Activated CD4-positive, alpha-beta T cell treated with anti-CD3 and anti-CD28 coated beads for 48 hours (primary cell): ENCODE data around the gene FAM135A.
"Not testable (repeated sequence)": the region's sequence is repeated elsewhere in the genome, so short reads cannot be mapped to it uniquely, and the experiment has no call there.

ENCODE experiments used
- DNase-seq: peaks from one replicate; pipeline ENCODE4 v3.0.0-alpha.2; 2020

FAM135A gene

GRCh38 chr6:70396796-70397729 lies 16.2 kb upstream of the FAM135A start:
- DNase-seq = no peak

DNA sequence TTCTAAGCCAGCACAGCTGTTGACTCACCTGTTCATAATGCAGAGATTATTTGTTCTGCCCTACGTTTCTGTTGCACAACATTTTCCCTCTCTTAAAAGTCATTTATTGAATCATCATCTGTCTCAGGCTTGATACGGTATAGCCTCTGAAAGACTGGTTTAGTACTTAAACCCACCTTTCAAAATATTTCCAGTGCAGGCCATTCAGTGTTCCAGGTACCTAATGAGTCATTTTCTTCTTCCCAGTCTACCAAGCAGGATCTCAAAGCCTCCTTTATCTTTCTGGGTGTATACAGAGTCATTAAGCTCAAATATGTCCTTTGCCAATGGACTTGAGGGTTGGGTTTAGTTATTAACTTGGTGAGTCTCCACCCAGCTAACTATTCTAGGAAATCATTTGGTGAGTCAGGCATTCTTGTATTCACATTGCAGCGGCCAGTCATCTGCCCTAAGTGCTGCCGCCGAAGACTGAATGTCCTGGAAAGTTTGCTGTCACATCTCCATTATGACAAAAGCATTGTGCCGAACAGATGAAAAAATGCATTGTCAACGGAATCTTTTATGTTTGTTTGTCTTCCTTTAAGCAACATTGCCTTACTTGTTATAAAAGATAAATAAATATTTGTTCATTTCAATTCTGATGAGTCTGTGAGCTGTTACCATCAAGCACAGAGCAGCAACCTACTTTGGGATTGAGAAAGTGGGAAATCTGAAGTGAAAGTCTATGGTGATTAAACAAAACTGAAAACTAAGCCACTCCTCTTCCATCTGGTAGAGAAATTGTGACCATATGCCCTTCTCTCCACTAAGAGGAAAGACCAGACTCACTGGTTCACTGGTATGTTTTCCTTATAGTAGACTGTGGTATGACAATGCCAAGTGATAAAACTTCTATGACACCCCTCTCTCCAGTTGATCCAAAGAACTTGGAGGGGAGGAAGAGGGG lies 14.3 kb upstream of the FAM135A start:
- DNase-seq = no peak

GRCh38 chr6:70404658-70405057 lies 8.7 kb upstream of the FAM135A start:
- DNase-seq = no peak

DNA sequence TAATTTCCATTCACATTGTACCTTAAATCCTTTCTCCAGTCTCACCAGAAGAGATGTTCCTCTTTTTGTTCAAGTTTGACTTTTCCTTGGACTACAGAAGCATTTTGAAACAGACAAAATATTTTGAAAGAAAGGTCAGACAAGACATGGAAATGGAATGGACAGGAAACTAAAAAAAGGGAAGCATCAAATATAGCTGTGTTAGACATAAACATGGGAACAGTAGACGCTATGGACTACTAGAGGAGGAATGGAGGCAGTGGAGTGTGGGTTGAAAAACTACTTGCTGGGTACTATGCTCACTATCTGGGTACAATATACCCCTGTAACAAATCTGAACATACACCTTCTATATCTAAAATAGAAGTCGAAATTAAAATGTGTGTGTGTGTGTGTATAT lies 4.1 kb upstream of the FAM135A start:
- DNase-seq = no peak

DNA sequence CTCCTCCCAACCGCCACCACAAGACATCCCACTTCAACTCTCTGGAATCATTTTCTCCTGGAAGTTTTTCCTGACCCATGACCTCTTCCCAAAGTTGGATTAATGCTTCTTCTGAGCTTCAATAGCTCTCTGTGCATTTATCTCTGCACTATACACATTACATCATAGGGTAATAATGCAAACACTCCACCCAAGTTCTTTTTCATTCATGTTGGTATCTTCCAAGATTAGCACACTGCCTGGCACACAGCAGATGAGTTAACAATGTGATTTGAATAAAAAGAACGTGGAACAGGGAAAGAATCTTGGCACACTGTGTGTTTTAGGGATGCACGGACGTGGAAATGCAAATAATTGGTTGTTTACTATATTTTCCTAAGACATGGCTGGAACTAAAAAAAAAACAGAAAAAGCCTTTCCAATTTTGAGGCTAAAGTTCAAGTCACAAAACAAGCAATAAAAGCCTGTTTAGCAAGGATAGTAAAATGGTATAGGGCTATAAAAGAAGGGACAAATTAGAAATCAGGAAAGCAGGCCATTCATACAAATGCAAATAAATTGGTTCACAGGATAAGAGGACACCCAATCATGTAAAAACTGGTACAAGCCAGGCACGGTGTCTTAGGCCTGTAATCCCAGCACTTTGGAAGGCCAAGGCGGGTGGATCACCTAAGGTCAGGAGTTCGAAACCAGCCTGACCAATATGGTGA lies 1.6 kb upstream of the FAM135A start:
- DNase-seq = no peak

- DNase-seq = no peak
Observed at GRCh38 chr6:70412252-70413113, 825 bp upstream of the FAM135A start.

GRCh38 chr6:70413992-70414494 lies 735 bp downstream of the FAM135A start:
- DNase-seq = no peak

DNA sequence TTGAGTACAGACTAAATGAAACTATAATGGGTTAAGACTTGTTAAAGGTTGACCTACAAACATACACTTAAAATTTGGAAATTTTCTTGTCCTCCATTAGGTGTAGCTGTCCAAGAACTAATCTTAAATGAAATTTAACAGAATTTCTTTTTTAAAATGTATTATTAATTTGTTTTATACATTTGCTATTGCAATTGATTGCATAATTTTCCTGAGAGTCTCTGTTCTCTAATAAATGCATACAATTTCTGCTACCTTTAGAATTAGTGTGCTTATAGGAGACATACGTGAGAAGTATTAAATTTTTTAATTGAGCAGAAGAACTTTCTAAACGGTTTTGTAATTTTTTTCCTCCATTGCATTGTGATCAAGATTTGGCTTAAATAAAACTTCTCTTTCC lies 1.5 kb downstream of the FAM135A start:
- no peak for DNase-seq

- DNase-seq = no peak
Observed at GRCh38 chr6:70415247-70415646, 1.9 kb downstream of the FAM135A start.

- DNase-seq = no peak
Observed at GRCh38 chr6:70415660-70416059, 2.4 kb downstream of the FAM135A start.

DNA sequence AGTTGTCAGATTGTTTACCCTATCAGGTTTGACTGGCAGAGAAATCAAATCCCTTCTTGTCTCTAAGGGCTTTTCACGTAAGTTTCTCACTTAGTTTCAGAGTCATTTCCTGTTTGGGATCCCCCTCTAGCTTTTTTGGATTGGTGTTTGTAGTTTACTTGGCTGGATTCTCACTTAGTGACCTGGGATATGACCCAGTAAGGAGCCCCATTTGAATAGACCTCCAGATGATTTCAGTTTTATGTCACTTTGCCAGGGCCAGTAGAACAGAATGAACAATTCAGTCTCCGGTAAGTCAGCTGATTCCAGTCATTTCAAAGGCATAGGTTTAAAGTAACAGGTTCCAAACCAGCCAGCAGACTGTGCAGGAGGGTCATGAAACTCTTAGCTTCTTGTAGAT lies 8.2 kb downstream of the FAM135A start:
- no peak for DNase-seq

- no peak for DNase-seq
Observed at GRCh38 chr6:70423189-70424134, 10.2 kb downstream of the FAM135A start.

DNA sequence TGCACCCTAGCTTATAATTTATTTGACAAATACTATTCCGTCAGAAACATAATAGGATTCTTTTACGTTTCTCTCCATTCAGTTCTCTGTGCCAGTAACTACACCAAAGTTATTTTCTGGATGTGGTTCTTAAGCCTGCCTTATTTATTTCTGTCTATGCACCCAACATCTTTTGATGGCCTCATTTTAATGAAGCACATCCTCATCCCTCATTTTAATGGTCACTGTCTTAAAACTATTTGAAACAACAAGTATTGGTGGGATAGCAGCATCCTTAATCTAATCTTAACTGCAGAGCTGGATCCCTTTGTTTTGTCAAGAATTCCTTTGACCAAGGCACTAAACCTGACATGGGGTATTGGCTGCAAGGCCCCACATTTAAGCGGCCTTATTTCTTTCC lies 11.0 kb downstream of the FAM135A start:
- DNase-seq = no peak

- DNase-seq = no peak
Observed at GRCh38 chr6:70436320-70436719, 23.0 kb downstream of the FAM135A start.

DNA sequence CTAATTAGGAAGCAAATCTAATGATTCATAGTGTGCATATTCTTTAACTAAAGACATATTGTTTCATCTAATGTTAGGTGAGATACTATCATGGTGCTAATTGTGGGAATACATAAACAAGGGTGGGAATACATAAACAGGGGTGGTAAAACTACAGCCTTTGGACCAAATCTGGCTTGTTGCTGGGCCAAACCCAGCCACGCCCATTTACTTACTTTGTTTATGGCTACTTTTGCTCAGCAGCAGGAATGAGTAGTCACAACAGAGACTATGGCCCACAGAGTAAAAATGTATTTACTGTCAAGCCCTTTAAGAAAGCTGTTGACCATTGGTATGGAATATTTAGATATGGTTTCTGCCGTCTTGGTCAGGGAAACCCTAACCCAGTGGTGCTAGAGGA lies 31.7 kb downstream of the FAM135A start:
- no peak for DNase-seq

DNA sequence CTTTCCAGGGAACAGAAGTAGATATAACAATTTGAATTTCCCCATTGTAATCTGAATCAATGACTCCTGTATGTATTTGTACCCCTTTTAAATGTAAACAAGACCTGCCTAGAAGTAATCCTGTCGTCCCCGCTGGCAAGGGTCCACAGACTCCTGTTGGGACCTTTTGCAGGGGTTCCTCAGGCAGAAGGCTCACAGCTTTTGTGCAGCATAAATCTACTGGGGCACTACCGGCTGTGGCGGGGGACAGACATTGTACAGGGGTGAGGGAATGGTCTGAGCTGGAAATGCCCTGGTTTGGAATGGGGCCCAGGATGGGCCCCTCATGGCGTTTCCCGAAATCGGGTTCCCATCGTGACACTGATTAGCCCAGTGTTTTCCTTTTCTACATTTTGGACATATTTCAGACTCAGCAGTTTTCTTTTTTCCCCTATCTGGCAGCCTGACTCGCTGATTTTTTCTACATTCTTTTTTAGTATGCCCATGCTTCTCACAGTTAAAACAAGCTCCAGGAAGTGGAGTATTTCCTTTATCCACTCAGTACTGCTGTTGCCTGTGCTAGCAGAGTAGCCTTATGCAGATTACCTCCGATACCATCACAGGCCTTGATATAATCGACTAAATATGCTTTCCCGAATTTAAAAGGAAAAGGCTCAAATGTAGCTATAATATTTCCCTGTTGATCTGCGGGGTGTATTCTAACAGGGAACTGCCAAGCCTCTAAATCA lies 34.2 kb downstream of the FAM135A start:
- DNase-seq = not testable (repeated sequence)

DNA sequence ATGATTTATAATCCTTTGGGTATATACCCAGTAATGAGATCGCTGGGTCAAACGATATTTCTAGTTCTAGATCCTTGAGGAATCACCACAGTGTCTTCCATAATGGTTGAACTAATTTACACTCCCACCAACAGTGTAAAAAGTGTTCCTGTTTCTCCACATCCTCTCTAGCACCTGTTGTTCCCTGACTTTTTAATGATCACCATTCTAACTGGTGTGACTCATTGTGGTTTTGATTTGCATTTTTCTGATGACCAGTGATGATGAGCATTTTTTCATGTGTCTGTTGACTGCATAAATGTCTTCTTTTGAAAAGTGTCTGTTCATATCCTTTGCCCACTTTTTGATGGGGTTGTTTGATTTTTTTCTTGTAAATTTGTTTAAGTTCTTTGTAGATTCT lies 40.6 kb downstream of the FAM135A start:
- not testable (repeated sequence) for DNase-seq

DNA sequence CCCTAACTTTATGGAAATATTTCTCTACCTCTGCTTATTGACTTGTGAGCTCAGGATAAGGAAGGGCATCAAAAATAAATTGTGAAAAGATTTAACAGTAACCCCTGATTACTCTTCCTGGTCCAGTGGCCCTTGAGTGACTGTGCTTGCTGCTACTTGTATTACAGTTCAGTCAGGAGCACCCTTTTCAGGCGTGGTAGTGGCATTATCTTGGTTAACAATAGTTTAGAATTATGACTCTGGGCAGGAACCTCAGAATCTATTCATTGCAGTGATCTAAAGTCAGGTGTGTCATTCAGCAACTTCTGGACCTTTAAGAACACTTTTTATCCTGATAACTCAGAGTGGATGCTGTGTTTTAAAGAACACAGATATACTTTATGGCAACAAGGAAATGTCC lies 43.4 kb downstream of the FAM135A start:
- no peak for DNase-seq

DNA sequence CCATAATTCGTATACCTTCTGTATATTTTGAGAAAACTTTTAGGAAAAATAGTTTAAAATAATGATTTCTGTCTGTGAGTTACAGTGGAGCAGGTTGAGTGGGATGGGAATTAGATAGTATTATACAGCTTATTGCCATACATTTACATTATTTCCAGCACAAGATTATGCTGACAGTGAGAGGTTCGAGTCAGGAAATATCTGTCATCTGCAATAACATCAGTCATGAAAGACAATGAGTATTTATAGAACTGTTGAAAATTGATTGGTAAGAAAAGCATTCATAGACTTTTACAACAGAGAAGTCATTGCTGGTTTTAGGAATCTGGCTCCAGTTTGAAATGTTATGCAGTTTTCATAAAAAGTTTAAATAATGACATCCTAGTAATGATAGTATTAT lies 45.9 kb downstream of the FAM135A start:
- no peak for DNase-seq

DNA sequence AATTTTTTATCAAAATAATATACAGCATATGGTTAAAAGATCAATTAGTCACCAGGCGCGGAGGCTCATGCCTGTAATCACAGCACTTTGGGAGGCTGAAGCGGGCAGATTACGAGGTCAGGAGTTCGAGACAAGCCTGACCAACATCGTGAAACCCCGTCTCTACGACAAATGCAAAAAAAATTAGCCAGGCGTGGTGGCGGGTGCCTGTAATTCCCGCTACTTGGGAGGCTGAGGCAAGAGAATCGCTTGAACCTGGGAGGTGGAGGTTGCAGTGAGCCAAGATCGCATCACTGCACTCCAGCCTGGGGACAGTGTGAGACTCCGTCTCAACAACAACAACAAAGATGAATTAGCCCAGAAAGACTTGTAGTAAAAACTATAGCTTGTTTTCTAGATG lies 46.4 kb downstream of the FAM135A start:
- not testable (repeated sequence) for DNase-seq
